ENCODE results near the gene PITPNC1. TPM values are rescaled to one million over a fixed set of nuclear protein-coding genes. Genes with fewer than 3 reads are reported as not detected.
"Not testable (repeated sequence)": the region's sequence is repeated elsewhere in the genome, so short reads cannot be mapped to it uniquely, and the experiment has no call there.

The PITPNC1 gene
- total and polyA plus RNA-seq, 4 donors, result 2.3 to 29.6 (median 17.8) TPM

- H3K4me1 ChIP-seq (ENCODE audit: control insufficient read depth in 1 of 2, insufficient read depth in 2 of 2, low read length in 2 of 2), result peaks cover 0 to 2% of the 10 kb centered on the region in 2 donors
- H3K27me3 ChIP-seq (ENCODE audit: control insufficient read depth in 1 of 2, insufficient read depth in 2 of 2, low read length in 1 of 2), result no peaks in the 10 kb centered on the region
- 89 to 94% methylated on average over 2 of the region's 2 CpGs for WGBS, 2 donors
- DNase-seq, result no peak
- no peak for ATAC-seq (ENCODE audit: low FRiP score)
- no peaks in the 10 kb centered on the region for H3K36me3 ChIP-seq (ENCODE audit: control insufficient read depth in 1 of 2, insufficient read depth in 2 of 2, low read length in 1 of 2)
- no peak overlapping the region for H3K27ac ChIP-seq (ENCODE audit: low read depth in 1 of 2, low read length in 2 of 2)
- no peak overlapping the region for H3K4me3 ChIP-seq (ENCODE audit: low read length in 2 of 2)
- H3K9me3 ChIP-seq (ENCODE audit: control insufficient read depth, low read length), result no peaks in the 10 kb centered on the region
- intact Hi-C loops (cut with DNase I), result loop anchor here in 1 of 2 donors (5.0 kb wide), 1 partner anchor 310 kb away; the partner anchor contains the start of gene PITPNC1
Observed at GRCh38 chr17:67687511-67687910, 310.4 kb downstream of the PITPNC1 start.

GRCh38 chr17:67689534-67690177 lies 312.6 kb downstream of the PITPNC1 start:
- Histone ChIP-seq H3K27me3 (ENCODE audit: control insufficient read depth in 1 of 2, insufficient read depth in 2 of 2, low read length in 1 of 2) (no peaks in the 10 kb centered on the region), H3K36me3 (ENCODE audit: control insufficient read depth in 1 of 2, insufficient read depth in 2 of 2, low read length in 1 of 2) (no peaks in the 10 kb centered on the region), H3K4me1 (ENCODE audit: control insufficient read depth in 1 of 2, insufficient read depth in 2 of 2, low read length in 2 of 2) (peaks cover 0 to 2% of the 10 kb centered on the region in 2 donors), H3K4me3 (ENCODE audit: low read length in 2 of 2) (no peak overlapping the region), H3K27ac (ENCODE audit: low read depth in 1 of 2, low read length in 2 of 2) (no peak overlapping the region), H3K9me3 (ENCODE audit: control insufficient read depth, low read length) (no peaks in the 10 kb centered on the region)
- WGBS, 2 donors, result 38 to 41% methylated on average over 2 of the region's 2 CpGs
- ATAC-seq (ENCODE audit: low FRiP score), result peak; percentile 76
- DNase-seq, result no peak
- intact Hi-C loops (cut with DNase I), result loop anchor here (2.0 to 5.0 kb wide), 2 partner anchors 312 to 313 kb away; partner anchors contain the start of gene PITPNC1 (in 2 of the 2)

- Histone ChIP-seq H3K9me3 (ENCODE audit: control insufficient read depth, low read length) (no peaks in the 10 kb centered on the region), H3K36me3 (ENCODE audit: control insufficient read depth in 1 of 2, insufficient read depth in 2 of 2, low read length in 1 of 2) (no peaks in the 10 kb centered on the region), H3K4me3 (ENCODE audit: low read length in 2 of 2) (no peak overlapping the region), H3K27me3 (ENCODE audit: control insufficient read depth in 1 of 2, insufficient read depth in 2 of 2, low read length in 1 of 2) (peaks cover 0 to 2% of the 10 kb centered on the region in 2 donors), H3K4me1 (ENCODE audit: control insufficient read depth in 1 of 2, insufficient read depth in 2 of 2, low read length in 2 of 2) (peaks cover 2 to 3% of the 10 kb centered on the region in 2 donors), H3K27ac (ENCODE audit: low read depth in 1 of 2, low read length in 2 of 2) (no peak overlapping the region)
- DNase-seq (no peak), ATAC-seq (ENCODE audit: low FRiP score) (no peak)
- intact Hi-C loops (cut with DNase I), result no loop called here
Observed at GRCh38 chr17:67693811-67694210, 316.7 kb downstream of the PITPNC1 start.

GRCh38 chr17:67696347-67696746 lies 319.3 kb downstream of the PITPNC1 start:
- H3K36me3 ChIP-seq (ENCODE audit: control insufficient read depth in 1 of 2, insufficient read depth in 2 of 2, low read length in 1 of 2), result no peaks in the 10 kb centered on the region
- H3K27ac ChIP-seq (ENCODE audit: low read depth in 1 of 2, low read length in 2 of 2), result no peak overlapping the region
- H3K27me3 ChIP-seq (ENCODE audit: control insufficient read depth in 1 of 2, insufficient read depth in 2 of 2, low read length in 1 of 2), result peaks cover 0 to 2% of the 10 kb centered on the region in 2 donors
- no peak for ATAC-seq (ENCODE audit: low FRiP score)
- no peaks in the 10 kb centered on the region for H3K9me3 ChIP-seq (ENCODE audit: control insufficient read depth, low read length)
- peaks cover 0 to 5% of the 10 kb centered on the region in 2 donors for H3K4me1 ChIP-seq (ENCODE audit: control insufficient read depth in 1 of 2, insufficient read depth in 2 of 2, low read length in 2 of 2)
- no peak for DNase-seq
- 7% methylated on average over 3 of the region's 3 CpGs for WGBS, 2 donors
- H3K4me3 ChIP-seq (ENCODE audit: low read length in 2 of 2), result no peak overlapping the region
- intact Hi-C loops (cut with DNase I), result no loop called here

GRCh38 chr17:67696853-67697498 lies 319.9 kb downstream of the PITPNC1 start:
- 94 to 96% methylated on average over 4 of the region's 4 CpGs for WGBS, 2 donors
- Histone ChIP-seq H3K36me3 (ENCODE audit: control insufficient read depth in 1 of 2, insufficient read depth in 2 of 2, low read length in 1 of 2) (no peaks in the 10 kb centered on the region), H3K27ac (ENCODE audit: low read depth in 1 of 2, low read length in 2 of 2) (no peak overlapping the region), H3K9me3 (ENCODE audit: control insufficient read depth, low read length) (no peaks in the 10 kb centered on the region), H3K27me3 (ENCODE audit: control insufficient read depth in 1 of 2, insufficient read depth in 2 of 2, low read length in 1 of 2) (peaks cover 0 to 2% of the 10 kb centered on the region in 2 donors), H3K4me3 (ENCODE audit: low read length in 2 of 2) (no peak overlapping the region), H3K4me1 (ENCODE audit: control insufficient read depth in 1 of 2, insufficient read depth in 2 of 2, low read length in 2 of 2) (peaks cover 0 to 5% of the 10 kb centered on the region in 2 donors)
- no peak for DNase-seq
- ATAC-seq (ENCODE audit: low FRiP score), result no peak
- intact Hi-C loops (cut with DNase I), result no loop called here

GRCh38 chr17:67700037-67700724 lies 323.1 kb downstream of the PITPNC1 start:
- Histone ChIP-seq H3K36me3 (ENCODE audit: control insufficient read depth in 1 of 2, insufficient read depth in 2 of 2, low read length in 1 of 2) (no peaks in the 10 kb centered on the region), H3K4me1 (ENCODE audit: control insufficient read depth in 1 of 2, insufficient read depth in 2 of 2, low read length in 2 of 2) (peaks cover 0 to 5% of the 10 kb centered on the region in 2 donors), H3K27me3 (ENCODE audit: control insufficient read depth in 1 of 2, insufficient read depth in 2 of 2, low read length in 1 of 2) (peaks cover 0 to 2% of the 10 kb centered on the region in 2 donors), H3K4me3 (ENCODE audit: low read length in 2 of 2) (no peak overlapping the region), H3K27ac (ENCODE audit: low read depth in 1 of 2, low read length in 2 of 2) (no peak overlapping the region), H3K9me3 (ENCODE audit: control insufficient read depth, low read length) (no peaks in the 10 kb centered on the region)
- no peak for DNase-seq
- ATAC-seq (ENCODE audit: low FRiP score), result no peak
- intact Hi-C loops (cut with DNase I), result no loop called here
- WGBS, 2 donors, result 60 to 68% methylated on average over 5 of the region's 5 CpGs

GRCh38 chr17:67700725-67701119 lies 323.6 kb downstream of the PITPNC1 start:
- H3K36me3 ChIP-seq (ENCODE audit: control insufficient read depth in 1 of 2, insufficient read depth in 2 of 2, low read length in 1 of 2), result no peaks in the 10 kb centered on the region
- WGBS, 2 donors, result 84 to 88% methylated on average over 1 of the region's 1 CpG
- H3K27ac ChIP-seq (ENCODE audit: low read depth in 1 of 2, low read length in 2 of 2), result no peak overlapping the region
- DNase-seq (no peak), ATAC-seq (ENCODE audit: low FRiP score) (no peak)
- intact Hi-C loops (cut with DNase I), result no loop called here
- H3K9me3 ChIP-seq (ENCODE audit: control insufficient read depth, low read length), result no peaks in the 10 kb centered on the region
- no peak overlapping the region for H3K4me3 ChIP-seq (ENCODE audit: low read length in 2 of 2)
- H3K27me3 ChIP-seq (ENCODE audit: control insufficient read depth in 1 of 2, insufficient read depth in 2 of 2, low read length in 1 of 2), result peaks cover 0 to 2% of the 10 kb centered on the region in 2 donors
- H3K4me1 ChIP-seq (ENCODE audit: control insufficient read depth in 1 of 2, insufficient read depth in 2 of 2, low read length in 2 of 2), result peaks cover 0 to 5% of the 10 kb centered on the region in 2 donors

- H3K36me3 ChIP-seq (ENCODE audit: control insufficient read depth in 1 of 2, insufficient read depth in 2 of 2, low read length in 1 of 2); H3K9me3 ChIP-seq (ENCODE audit: control insufficient read depth, low read length); intact Hi-C loops (cut with DNase I); H3K4me1 ChIP-seq (ENCODE audit: control insufficient read depth in 1 of 2, insufficient read depth in 2 of 2, low read length in 2 of 2); H3K27ac ChIP-seq (ENCODE audit: low read depth in 1 of 2, low read length in 2 of 2); H3K4me3 ChIP-seq (ENCODE audit: low read length in 2 of 2); DNase-seq; ATAC-seq (ENCODE audit: low FRiP score); H3K27me3 ChIP-seq (ENCODE audit: control insufficient read depth in 1 of 2, insufficient read depth in 2 of 2, low read length in 1 of 2): not testable (repeated sequence)
- 86 to 95% methylated on average over 8 of the region's 8 CpGs for WGBS, 2 donors
Observed at GRCh38 chr17:67702861-67703260, 325.8 kb downstream of the PITPNC1 start.
